Panc1 (cell line): ENCODE results near the gene TMPRSS6.

Experiments used
- CTCF ChIP-seq: fragments of 450-650 bp; IDR thresholded peaks from 2 replicates; pipeline ENCODE4 v1.5.1; 2017; ENCODE audit warnings: mild to moderate bottlenecking
- POLR2AphosphoS5 ChIP-seq: IDR thresholded peaks from 2 replicates; pipeline ENCODE4 v1.6.1; 2012; ENCODE audit warnings: mild to moderate bottlenecking, low read depth, low read length, moderate library complexity
- REST ChIP-seq, 2 experiments: IDR thresholded peaks; 2 replicates each; pipeline ENCODE4 v1.6.1; 2011 to 2012; ENCODE audit warnings: low read depth in 2 of 2, control low read depth in 1 of 2, low read length in 1 of 2, mild to moderate bottlenecking in 1 of 2, moderate library complexity in 1 of 2; ENCODE audit not compliant: insufficient read depth in 1 of 2

- no peak for TF ChIP-seq POLR2AphosphoS5
- TF ChIP-seq CTCF = no peak
- no peak for TF ChIP-seq REST (IDR thresholded peaks at IDR 0.05; ENCODE audit: insufficient read depth in 1 of 2, low read depth in 2 of 2, low read length in 1 of 2)
Measured at GRCh38 chr22:37036655-37037377, 72.7 kb downstream of the TMPRSS6 start.
